GM19324 (cell line): ENCODE measurements around the gene PTCD2.

Source experiments
- ATAC-seq: cut with Tn5 transposase; IDR thresholded peaks from one replicate; pipeline ENCODE4 v1.9.1; 2021; ENCODE audit warnings: mild to moderate bottlenecking, moderate library complexity; ENCODE audit not compliant: unreplicated experiment, low FRiP score

PTCD2 gene, protein sequence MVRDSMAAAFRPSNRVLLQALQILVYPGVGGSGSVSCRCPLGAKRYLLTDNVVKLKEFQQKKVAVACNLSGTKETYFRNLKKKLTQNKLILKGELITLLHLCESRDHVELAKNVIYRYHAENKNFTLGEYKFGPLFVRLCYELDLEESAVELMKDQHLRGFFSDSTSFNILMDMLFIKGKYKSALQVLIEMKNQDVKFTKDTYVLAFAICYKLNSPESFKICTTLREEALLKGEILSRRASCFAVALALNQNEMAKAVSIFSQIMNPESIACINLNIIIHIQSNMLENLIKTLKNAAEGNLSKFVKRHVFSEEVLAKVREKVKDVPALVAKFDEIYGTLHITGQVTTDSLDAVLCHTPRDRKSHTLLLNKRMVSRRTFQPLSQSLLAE

GRCh38 chr5:72319976-72320752, at the start of gene PTCD2, which contains the start of gene MRPS27:
PTCD2 (plus strand) TSS chr5:72320373; CDS start chr5:72320383, 10 bp downstream.
MRPS27 (minus strand) TSS chr5:72320240; CDS start chr5:72320221, 19 bp downstream.
- peak; percentile 99 for ATAC-seq

DNA sequence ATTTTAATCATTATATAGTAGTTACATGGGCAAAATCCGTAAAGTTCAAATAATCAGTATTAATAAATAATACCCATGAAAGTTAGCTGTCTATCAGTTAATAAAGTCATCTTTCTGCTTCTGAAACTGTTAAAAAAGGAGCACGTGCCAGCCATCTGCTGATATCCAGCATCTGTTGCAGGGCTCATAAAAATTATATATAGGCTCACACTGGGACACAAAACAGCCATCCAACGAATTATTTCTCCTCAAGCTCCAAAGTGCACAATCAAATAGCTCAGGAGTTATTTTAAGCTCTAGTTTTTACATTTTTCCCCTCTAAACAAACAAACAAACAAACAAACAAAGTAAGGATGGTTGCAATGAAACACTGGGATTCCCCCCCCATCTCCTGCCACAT, 48.5 kb upstream of the PTCD2 start:
- ATAC-seq = no peak

DNA sequence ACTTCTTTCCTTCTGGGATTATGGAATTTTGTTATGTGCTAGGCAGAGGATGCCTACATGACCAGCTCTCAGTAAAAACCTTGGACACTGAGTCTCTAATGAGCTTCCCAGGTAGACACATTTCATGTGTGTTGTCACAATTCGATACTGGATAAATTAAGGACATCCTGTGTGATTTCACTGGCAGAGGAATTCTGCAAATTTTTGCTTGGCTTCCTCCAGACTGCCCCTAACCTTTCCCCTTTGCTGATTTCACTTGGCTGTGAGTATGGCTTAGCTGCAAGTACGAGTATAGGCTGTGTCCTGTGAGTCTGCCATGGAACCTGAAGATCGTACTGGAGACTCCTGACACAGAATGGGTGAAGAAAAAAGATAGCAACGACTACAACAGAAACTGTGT, 47.8 kb upstream of the PTCD2 start:
- no peak for ATAC-seq

- no peak for ATAC-seq
These were observed 46.6 kb upstream of the PTCD2 start for GRCh38 chr5:72273547-72273946.

GRCh38 chr5:72276219-72276752, 43.9 kb upstream of the PTCD2 start:
- ATAC-seq = no peak

DNA sequence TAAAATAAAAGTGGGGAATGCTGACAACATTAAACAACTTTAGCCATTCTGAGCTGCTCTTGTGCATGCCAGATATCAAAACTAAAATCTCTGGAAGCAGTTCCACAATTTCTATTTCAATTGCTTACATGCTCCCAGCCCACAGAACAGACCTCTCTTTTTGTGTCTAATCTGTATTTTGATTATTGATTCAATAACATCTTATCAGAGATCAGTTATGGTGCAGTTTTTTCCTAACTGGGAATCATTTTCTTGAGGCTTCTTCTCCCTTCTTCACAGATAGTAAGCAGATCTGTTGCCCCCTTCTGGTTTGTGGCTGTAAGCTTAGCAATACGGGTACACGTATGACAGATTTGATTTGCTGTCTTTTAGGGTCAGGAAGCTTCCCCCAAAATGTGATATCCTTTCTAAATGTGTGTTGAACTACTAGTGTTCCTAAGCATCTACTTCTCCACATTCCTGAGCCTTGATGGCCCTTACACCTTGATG, 39.5 kb upstream of the PTCD2 start:
- no peak for ATAC-seq

DNA sequence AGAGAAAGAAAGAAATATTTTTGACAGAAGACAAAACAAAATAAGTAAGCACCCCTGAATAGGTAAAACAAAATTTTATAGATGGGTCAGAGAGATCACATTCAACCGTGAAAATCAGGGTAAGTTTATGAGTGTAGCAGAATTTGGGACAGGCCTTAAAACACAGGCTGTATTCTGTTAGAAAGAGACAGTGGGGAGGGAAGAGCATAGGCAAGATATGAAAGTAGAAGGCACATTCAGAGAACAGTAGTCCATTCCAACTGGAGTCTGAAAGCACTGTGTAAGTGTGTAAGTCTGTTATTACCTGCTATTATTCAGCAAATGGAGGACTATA, 38.8 kb upstream of the PTCD2 start:
- no peak for ATAC-seq

DNA sequence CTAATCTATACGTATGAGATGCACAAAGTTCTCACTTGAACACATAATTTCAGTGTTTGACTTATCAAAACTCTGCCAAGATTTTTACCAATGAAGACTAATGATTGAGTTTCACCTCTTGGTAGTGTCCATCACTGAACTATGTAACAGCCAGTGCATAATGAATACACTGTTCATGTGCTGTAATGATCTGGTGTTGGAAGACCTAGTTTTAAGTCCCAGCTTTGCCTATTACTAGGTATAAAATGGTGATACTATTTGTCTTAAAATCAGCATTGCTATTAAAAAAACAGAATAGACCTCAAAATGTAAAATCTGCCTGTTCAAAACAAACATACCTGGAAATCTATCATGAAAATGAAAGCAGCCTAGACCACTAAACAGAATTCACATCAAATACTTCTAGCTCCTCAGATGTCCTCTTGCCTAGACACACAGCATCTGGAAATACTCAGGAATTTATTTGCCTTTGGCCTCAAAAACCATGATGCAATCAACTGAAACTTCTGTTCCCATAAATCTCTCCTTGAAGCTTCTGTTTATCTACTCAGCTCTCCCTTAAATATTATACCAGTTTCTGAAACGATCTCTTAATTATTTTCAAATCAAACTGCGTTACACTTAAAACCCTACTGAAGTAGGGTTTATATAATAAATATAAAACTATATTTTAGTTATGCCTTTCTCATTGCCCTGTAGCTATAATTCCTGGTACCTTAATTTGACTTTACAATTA, 38.2 kb upstream of the PTCD2 start:
- no peak for ATAC-seq

DNA sequence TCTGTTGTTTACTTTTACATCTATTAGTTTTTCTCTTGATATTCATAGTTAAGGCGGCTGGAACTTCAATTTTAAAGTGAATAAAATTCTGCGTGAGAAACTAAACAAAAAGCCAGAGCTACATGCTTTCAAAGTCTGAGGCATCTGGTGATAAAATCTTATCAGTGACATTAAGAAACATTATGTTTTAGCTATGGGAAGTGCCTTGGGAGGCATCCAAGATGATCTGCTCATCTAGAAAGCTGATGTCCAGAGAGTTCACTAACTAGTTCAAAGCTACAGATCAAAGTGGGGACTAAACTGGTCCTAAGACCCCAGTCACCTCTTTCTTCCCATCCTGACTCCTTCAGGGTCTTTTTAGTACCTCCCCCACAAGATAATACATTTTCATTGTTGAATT, 37.3 kb upstream of the PTCD2 start:
- no peak for ATAC-seq

DNA sequence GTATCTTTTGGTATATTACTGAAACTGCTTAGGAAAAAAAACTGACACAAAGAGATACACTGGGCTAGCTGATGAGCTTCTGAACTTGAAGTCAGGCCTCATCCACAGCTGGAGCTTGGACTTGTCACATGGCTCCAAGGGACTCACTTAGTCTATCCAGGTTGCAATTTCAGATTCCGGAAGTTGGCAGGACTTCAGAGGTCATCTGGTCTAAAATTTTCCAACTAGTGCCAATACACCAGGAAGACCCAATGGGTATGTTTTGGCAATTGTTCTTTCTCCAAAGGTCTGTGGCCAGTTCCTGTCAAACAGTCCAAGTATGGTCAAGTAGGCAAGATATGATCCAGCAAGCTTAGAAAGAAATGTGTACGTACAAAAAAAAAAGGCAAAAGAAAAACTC, 36.8 kb upstream of the PTCD2 start:
- ATAC-seq = no peak

DNA sequence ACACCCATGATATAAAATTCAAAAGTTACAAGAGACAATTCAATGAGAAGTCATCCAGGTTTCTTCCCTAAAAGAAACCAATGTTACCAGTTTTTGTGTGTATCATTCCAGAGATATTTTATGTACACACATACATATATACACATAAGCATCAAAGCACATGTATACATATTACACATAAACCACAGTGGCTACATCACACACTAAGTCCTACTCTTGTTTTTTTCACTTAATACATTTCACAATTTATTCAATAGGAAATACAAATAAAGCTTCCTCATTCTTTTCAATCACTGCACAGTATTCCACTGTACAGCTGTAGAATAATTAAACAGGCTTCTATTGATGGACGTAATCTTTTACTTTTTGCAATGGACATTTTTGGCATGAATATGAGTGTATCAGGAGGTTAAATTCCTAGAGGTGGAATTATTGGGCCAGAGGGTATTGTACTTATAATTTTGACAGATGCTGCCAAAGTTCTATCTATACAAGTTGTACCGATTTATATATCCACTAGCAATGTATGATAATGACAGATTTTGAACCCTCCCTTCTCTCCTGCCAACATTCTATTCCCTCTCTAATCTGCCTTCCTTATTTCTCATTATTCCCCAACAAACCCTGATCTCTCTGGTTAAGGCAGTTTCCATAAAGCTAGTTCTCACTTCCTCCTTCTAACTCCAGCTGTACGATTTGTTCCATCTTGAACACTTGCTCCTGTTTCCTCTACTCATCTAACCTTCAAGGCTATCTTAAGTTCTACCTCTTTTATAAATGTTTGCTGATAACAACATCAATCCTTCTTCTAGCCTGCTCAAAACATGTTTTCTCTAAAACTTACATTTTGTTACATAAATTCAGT, 35.4 kb upstream of the PTCD2 start:
- ATAC-seq = no peak

DNA sequence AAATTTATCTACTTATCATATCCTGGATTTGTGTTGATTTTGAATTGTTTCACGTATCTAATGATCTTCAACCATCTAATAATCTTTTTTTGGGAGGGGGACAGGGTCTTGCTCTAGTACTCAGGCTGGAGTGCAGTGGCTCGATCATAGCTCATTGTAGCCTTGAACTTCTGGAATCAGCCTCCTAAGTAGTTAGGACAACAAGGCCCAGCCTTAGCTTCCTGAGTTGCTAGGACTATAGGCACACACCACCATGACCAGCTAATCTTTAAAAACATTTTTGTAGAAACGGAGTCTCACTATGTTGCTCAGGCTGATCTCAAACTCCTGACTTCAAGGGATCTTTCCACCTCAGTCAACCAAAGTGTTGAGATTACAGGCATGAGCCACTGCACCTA, 34.8 kb upstream of the PTCD2 start:
- no peak for ATAC-seq

DNA sequence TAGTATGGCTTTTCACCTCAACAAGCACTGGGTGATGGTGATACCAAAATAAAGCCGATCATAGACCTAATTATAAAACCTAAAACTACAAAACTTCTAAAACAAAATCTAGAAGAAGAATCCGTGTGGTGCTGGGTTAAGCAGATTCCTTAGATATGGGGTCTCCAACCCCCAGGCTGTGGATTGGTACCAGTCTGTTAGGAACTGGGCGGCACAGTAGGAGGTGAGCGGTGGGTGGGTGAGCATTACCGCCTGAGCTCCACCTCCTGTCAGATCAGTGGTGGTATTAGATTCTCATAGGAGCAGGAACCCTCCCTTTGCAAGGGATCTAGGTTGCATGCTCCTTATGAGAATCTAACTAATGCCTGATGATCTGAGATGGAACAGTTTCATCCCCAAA, 33.4 kb upstream of the PTCD2 start:
- no peak for ATAC-seq

- ATAC-seq = no peak
These were observed 31.2 kb upstream of the PTCD2 start for GRCh38 chr5:72288924-72289323.

GRCh38 chr5:72290356-72291133, 29.6 kb upstream of the PTCD2 start:
- no peak for ATAC-seq

DNA sequence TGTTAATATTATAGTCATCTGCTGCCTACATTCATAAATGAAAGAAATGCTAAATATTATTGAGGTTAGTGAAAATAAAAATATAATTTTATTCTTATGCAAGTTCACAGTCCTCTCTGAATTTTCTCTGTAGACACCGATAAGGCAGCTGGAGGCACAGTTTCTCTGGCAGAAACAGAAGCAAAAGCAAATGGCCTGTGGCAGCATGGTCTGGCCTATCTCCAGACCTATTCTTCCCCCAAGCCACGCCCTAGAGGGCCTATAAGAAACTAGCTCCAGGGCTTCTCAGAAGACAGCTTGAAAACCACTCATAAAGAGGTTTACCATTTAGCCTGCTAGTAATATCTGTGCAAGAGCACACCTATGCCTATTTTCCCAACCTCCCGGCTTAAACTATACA, 28.6 kb upstream of the PTCD2 start:
- no peak for ATAC-seq

GRCh38 chr5:72292411-72292810, 27.8 kb upstream of the PTCD2 start:
- no peak for ATAC-seq

DNA sequence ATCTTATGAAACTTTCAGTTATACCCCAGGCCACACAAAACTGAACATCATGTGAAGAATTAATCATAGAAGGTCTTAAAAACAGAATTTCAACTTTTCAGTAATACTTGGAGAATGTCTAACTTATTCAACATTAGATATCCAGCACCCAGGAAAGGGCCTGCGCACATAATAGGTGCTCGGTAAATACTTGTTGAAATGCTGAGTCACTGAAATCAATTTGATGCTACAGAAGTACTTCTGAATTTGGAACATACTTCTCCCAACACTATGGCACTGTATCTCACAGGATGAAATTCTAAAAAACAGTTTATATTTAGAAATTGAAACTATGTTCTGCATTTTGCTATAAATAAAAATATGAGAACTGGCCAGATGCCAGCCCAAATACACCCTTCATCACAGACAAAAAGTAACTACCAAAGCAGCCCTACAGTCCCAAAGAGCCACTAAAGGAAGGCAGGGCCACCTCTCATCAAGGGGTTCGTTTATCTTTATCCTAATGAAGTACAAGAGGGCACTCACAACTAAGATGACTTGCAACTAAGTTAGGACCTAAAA, 26.6 kb upstream of the PTCD2 start:
- no peak for ATAC-seq

DNA sequence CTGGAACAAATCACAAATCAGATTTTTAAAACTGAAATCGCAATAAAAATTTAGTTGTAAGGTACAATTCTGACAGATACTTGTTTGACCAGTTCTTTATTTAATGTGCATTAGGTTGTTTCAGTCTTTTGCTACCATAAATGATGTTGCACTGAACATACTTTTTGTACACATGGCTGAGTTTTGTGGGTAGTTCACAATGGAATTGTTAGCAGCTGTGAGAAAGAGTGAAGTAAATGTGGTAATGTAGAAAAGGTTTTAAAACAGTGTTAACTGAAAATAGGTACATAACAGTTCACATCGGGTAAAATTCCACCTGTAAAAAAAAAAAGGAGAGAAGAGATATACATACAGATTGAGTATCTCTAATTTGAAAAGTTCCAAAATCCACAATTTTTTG, 25.7 kb upstream of the PTCD2 start:
- no peak for ATAC-seq
